ENCODE results near the gene DUSP2.
A peak's percentile ranks its signal among the peaks of the same experiment; 100 is the strongest.

DNA sequence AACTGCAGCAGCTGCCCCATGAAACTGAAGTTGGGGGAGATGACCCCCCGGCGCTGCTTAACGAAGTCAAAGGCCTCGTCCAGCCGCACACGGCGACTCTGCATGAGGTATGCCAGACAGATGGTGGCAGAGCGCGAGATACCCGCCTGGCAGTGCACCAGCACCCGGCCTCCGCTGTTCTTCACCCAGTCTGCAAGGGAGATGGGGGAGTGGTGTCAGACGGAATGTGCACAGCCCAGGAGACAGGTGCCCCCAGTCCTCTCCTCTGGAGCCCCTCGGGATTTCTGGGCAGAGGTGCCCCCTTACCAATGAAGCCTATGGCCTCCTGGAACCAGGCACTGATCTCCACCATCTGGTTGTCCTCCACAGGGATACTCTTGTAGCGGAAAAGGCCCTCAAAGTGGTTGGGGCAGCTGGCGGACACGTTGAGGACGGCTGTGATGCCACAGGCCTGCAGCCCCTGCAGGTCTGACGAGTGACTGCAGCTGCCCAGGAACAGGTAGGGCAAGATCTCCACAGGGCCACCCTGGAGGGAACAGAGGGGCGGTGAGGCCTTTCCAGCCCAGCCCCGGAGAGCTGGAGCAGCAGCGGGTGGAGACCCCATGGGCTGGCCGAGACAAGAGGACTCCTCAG lies 1.3 kb downstream of the DUSP2 start:
- TF ChIP-seq, protein P1, sequence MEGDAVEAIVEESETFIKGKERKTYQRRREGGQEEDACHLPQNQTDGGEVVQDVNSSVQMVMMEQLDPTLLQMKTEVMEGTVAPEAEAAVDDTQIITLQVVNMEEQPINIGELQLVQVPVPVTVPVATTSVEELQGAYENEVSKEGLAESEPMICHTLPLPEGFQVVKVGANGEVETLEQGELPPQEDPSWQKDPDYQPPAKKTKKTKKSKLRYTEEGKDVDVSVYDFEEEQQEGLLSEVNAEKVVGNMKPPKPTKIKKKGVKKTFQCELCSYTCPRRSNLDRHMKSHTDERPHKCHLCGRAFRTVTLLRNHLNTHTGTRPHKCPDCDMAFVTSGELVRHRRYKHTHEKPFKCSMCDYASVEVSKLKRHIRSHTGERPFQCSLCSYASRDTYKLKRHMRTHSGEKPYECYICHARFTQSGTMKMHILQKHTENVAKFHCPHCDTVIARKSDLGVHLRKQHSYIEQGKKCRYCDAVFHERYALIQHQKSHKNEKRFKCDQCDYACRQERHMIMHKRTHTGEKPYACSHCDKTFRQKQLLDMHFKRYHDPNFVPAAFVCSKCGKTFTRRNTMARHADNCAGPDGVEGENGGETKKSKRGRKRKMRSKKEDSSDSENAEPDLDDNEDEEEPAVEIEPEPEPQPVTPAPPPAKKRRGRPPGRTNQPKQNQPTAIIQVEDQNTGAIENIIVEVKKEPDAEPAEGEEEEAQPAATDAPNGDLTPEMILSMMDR (IDR thresholded peaks at IDR 0.05): peak in 1 of 2 donors; percentile 11
- TF ChIP-seq POLR2AphosphoS5 (IDR thresholded peaks at IDR 0.05) (no peak), POLR2A (IDR thresholded peaks at IDR 0.05) (no peak)
